ENCODE results near the gene SHC3. TPM values are rescaled to one million over a fixed set of nuclear protein-coding genes. Genes with fewer than 3 reads are reported as not detected.
A peak's percentile ranks its signal among the peaks of the same experiment; 100 is the strongest.

SHC3 gene
- total and polyA plus RNA-seq, 12 donors, result 5.6 to 56.7 (median 20.9) TPM

DNA sequence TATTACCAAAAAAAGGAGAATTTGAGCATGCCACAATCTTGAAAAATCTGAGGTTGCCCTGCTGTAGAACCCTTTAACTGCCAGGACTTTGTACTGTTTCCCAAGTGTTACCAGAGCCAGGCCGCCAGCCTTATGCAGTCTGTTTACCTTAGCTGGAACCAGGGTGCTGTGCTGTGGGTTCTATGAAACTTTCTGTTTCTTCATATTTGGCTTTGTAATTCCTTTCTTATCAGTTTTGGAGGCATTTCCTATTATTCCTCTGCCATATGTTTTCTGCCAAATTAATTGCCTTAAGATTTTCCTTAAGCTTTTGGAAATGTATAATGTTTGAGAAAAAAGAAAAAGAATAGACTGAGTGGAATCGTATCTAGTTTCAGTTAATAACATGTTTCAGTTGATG is 185.3 kb downstream of the SHC3 start:
- WGBS, 4 donors, result 68 to 84% (median 75%) methylated on average over 2 of the region's 2 CpGs
- TF ChIP-seq, protein P1, sequence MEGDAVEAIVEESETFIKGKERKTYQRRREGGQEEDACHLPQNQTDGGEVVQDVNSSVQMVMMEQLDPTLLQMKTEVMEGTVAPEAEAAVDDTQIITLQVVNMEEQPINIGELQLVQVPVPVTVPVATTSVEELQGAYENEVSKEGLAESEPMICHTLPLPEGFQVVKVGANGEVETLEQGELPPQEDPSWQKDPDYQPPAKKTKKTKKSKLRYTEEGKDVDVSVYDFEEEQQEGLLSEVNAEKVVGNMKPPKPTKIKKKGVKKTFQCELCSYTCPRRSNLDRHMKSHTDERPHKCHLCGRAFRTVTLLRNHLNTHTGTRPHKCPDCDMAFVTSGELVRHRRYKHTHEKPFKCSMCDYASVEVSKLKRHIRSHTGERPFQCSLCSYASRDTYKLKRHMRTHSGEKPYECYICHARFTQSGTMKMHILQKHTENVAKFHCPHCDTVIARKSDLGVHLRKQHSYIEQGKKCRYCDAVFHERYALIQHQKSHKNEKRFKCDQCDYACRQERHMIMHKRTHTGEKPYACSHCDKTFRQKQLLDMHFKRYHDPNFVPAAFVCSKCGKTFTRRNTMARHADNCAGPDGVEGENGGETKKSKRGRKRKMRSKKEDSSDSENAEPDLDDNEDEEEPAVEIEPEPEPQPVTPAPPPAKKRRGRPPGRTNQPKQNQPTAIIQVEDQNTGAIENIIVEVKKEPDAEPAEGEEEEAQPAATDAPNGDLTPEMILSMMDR (IDR thresholded peaks at IDR 0.05), result no peak
- TF ChIP-seq POLR2A (IDR thresholded peaks at IDR 0.05), result no peak
- peak in 2 of 7 donors; percentile 16 to 40 for DNase-seq
- peak overlapping the region in 2 of 5 donors; percentile 64 to 71 for H3K27ac ChIP-seq
- peaks cover 0 to 4% of the 10 kb centered on the region in 2 donors for H3K36me3 ChIP-seq (replicated peaks in 1 of 2)
- intact Hi-C loops (cut with DNase I), result no loop called here
- peaks cover 6% of the 10 kb centered on the region for H3K27me3 ChIP-seq
- H3K4me3 ChIP-seq, result peak overlapping the region in 2 of 4 donors; percentile 88 to 90
- no peaks in the 10 kb centered on the region for H3K9me3 ChIP-seq (replicated peaks in 1 of 3)
- peaks cover 13 to 52% of the 10 kb centered on the region in 2 donors for H3K4me1 ChIP-seq (replicated peaks in 1 of 2)

DNA sequence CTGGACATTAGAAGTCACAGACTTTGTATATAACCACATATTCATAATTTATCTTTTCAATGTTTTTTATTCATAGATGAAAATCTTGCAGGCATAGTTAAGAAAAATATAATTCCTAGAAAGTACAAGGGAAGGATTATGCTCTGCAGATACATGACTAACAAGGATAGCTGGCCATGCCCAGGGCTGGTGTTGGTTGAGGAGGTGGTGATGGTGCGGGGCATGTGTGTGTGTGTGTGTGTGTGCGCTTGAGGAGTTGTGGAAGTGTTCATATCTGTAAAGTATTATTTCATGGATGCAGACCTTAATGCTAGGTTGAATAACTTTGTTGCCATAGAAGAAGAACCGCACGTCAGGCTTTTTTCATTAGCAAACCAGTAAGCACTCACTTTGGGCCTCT is 186.1 kb downstream of the SHC3 start:
- Histone ChIP-seq H3K4me1 (replicated peaks in 1 of 2) (peaks cover 13 to 45% of the 10 kb centered on the region in 2 donors), H3K4me3 (peak overlapping the region in 2 of 4 donors; percentile 88 to 90), H3K27ac (peak overlapping the region in 2 of 5 donors; percentile 72 to 93), H3K36me3 (replicated peaks in 1 of 2) (peaks cover 0 to 4% of the 10 kb centered on the region in 2 donors), H3K9me3 (replicated peaks in 1 of 3) (no peaks in the 10 kb centered on the region), H3K27me3 (peaks cover 6% of the 10 kb centered on the region)
- intact Hi-C loops (cut with DNase I), result no loop called here
- 61 to 82% (median 66%) methylated on average over 4 of the region's 4 CpGs for WGBS, 4 donors
- TF ChIP-seq POLR2A (IDR thresholded peaks at IDR 0.05), result no peak
- TF ChIP-seq, protein P1 (IDR thresholded peaks at IDR 0.05), result no peak
- peak in 2 of 7 donors; percentile 17 to 46 for DNase-seq

DNA sequence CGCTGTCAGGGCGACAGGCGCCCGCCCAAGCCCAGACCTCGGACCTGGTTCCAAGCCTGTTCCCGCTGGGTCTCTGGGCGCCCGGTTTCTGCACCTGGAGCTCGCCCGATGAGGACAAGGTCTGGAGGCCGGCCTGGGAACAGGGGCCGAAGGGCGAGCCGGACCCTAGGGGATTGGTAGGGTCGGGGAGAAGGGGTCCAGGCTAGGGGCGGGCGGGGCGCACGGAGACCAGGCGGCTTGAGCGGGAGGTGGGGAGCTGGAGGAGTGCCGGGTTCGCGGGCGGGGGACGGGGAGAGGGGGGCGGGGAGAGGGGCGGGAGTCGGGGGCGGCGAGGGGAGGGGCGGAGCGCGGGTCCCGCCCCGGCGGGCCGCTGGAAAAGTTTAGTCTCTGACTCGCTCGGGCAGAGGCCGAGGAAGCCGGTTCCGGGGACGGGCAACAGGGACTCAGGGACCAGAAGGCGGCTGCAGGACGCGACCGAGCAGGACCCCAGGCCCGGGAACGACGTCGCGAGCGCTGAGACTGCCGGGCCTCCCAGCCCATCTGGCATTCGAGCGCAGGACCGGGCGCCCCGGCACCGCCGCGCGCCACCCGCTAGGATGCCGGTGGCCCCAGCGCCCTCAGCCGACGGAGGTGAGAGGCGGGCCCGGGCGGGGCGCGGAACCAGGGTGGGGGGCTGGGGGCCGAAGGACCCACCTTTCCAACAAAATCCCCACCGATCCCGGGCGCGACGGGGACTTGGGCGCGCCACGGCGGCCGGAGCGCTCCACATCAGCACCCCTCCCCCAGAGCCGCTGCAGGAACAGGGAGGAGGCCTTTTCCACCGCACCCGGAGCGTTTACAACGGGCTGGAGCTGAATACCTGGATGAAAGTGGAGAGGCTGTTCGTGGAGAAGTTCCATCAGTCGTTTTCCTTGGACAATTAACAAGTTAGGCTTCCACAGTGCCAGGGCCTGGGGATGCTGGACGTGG is 187.3 kb downstream of the SHC3 start, which contains the start of gene S1PR3:
TSS of gene S1PR3 (plus strand) at position 403 of the 969 bp plus-strand sequence. CDS start 9,733 bp downstream, outside the sequence.
- TF ChIP-seq POLR2A (IDR thresholded peaks at IDR 0.05), result peak; percentile 57 to 76
- TF ChIP-seq, protein P1 (IDR thresholded peaks at IDR 0.05), result peak in 1 of 6 experiments; percentile 26
- Histone ChIP-seq H3K27ac (peak within 1 kb of the TSS in 4 of 5 donors; percentile 71 to 93 (median 74)), H3K9me3 (replicated peaks in 1 of 3) (no peaks in the 10 kb centered on the region), H3K36me3 (replicated peaks in 1 of 2) (peaks cover 0 to 4% of the 10 kb centered on the region in 2 donors), H3K4me1 (replicated peaks in 1 of 2) (peaks cover 13 to 40% of the 10 kb centered on the region in 2 donors), H3K27me3 (peaks cover 6% of the 10 kb centered on the region), H3K4me3 (peak within 1 kb of the TSS; percentile 7 to 90 (median 54))
- peak; percentile 61 to 79 (median 72) for DNase-seq
- intact Hi-C loops (cut with DNase I), result no loop called here
- WGBS, 4 donors, result 0 to 1% (median 1%) methylated on average over 17 to 90 of the region's 94 CpGs

DNA sequence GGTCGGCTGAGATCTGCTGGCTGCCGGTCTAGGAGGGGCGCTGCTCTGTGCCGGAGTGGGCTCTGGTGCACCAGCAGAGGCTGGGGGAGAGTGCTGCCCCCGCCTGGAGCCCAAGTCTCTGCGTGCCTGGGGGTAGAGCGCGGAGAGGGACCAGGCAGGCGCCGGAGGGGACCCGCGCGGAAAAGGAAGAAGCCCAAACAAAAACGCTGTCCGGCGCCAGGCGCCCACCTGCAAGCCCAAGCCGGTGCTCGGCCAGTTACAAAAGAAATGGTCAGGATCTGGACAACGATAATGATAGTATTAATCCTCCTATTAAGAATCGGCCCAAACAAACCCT is 187.9 kb downstream of the SHC3 start:
- TF ChIP-seq, protein P1 (IDR thresholded peaks at IDR 0.05), result no peak
- TF ChIP-seq POLR2A (IDR thresholded peaks at IDR 0.05), result no peak
- peaks cover 6% of the 10 kb centered on the region for H3K27me3 ChIP-seq
- H3K4me3 ChIP-seq, result peak overlapping the region in 2 of 4 donors; percentile 88 to 90
- peaks cover 13 to 37% of the 10 kb centered on the region in 2 donors for H3K4me1 ChIP-seq (replicated peaks in 1 of 2)
- no peaks in the 10 kb centered on the region for H3K9me3 ChIP-seq (replicated peaks in 1 of 3)
- DNase-seq, result peak in 2 of 7 donors; percentile 19 to 64
- H3K36me3 ChIP-seq (replicated peaks in 1 of 2), result no peaks in the 10 kb centered on the region
- intact Hi-C loops (cut with DNase I), result no loop called here
- peak overlapping the region in 2 of 5 donors; percentile 14 to 93 for H3K27ac ChIP-seq
- 28 to 53% (median 36%) methylated on average over 18 to 21 of the region's 21 CpGs for WGBS, 4 donors
